ENCODE measurements around the gene BAD. TPM values are rescaled to one million over a fixed set of nuclear protein-coding genes. Genes with fewer than 3 reads are reported as not detected.

BAD gene
- total RNA-seq, 4 donors from 2014 or later: 93.9 to 154 (median 139) TPM

DNA sequence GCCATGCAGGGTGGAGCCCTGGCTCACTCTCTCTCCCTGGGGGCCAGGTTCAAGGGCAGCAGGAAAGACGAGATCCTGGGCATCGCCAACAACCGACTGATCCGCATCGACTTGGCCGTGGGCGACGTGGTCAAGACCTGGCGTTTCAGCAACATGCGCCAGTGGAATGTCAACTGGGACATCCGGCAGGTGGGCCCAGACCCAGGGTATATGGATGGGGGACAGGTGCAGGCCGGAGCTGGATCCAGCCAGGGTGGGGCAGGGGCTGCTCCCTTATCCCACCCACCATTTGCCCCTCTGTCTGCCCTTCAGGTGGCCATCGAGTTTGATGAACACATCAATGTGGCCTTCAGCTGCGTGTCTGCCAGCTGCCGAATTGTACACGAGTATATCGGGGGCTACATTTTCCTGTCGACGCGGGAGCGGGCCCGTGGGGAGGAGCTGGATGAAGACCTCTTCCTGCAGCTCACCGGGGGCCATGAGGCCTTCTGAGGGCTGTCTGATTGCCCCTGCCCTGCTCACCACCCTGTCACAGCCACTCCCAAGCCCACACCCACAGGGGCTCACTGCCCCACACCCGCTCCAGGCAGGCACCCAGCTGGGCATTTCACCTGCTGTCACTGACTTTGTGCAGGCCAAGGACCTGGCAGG is 61.3 kb downstream of the BAD start:
- DNase-seq: no peak
- 85% methylated on average over 21 of the region's 24 CpGs; no CpG with 5 or more reads in 1 of the 2 donors for WGBS, 2 donors (ENCODE audit: low coverage in 1 of 2)
- Histone ChIP-seq H3K27ac (no peak overlapping the region), H3K4me3 (no peak overlapping the region), H3K9me3 (no peaks in the 10 kb centered on the region), H3K4me1 (peaks cover 18 to 24% (median 22%) of the 10 kb centered on the region in 4 donors), H3K27me3 (no peaks in the 10 kb centered on the region), H3K36me3 (no peaks in the 10 kb centered on the region)
- in situ Hi-C loops (cut with MboI; ENCODE audit: low pct_ligation_motif_present in 1 of 4, low pct_unique_long_range_greater_than_20kb in 1 of 4, low sequenced_read_pairs in 3 of 4) (no loop called here), intact Hi-C loops (cut with DNase I; ENCODE audit: low total_unique reads) (no loop called here)
- TF ChIP-seq, protein P1, sequence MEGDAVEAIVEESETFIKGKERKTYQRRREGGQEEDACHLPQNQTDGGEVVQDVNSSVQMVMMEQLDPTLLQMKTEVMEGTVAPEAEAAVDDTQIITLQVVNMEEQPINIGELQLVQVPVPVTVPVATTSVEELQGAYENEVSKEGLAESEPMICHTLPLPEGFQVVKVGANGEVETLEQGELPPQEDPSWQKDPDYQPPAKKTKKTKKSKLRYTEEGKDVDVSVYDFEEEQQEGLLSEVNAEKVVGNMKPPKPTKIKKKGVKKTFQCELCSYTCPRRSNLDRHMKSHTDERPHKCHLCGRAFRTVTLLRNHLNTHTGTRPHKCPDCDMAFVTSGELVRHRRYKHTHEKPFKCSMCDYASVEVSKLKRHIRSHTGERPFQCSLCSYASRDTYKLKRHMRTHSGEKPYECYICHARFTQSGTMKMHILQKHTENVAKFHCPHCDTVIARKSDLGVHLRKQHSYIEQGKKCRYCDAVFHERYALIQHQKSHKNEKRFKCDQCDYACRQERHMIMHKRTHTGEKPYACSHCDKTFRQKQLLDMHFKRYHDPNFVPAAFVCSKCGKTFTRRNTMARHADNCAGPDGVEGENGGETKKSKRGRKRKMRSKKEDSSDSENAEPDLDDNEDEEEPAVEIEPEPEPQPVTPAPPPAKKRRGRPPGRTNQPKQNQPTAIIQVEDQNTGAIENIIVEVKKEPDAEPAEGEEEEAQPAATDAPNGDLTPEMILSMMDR (IDR thresholded peaks at IDR 0.05): no peak
- TF ChIP-seq POLR2A (IDR thresholded peaks at IDR 0.05): no peak
- no peak for TF ChIP-seq EP300 (IDR thresholded peaks at IDR 0.05; ENCODE audit: low read depth)
- no peak for TF ChIP-seq POLR2AphosphoS5 (IDR thresholded peaks at IDR 0.05)

DNA sequence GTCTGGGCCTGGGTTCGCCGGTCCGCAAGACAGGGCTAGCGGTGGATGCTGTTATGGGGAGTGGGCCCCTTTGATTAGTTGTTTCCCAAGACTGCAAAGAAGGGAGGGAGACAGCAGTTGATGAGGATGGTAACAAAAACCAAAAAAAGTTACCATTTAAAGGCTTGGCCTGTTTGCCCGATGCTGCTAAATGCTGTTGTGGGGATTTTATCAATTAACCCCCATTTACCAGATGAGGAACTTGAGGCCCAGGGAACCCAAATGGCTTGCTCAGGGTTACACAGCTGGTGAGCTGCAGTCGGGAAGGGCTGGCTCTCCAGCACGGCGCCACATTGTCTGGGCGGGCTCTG is 61.8 kb downstream of the BAD start:
- TF ChIP-seq POLR2AphosphoS5 (IDR thresholded peaks at IDR 0.05) (no peak), EP300 (IDR thresholded peaks at IDR 0.05; ENCODE audit: low read depth) (no peak), POLR2A (IDR thresholded peaks at IDR 0.05) (no peak)
- TF ChIP-seq, protein P1 (IDR thresholded peaks at IDR 0.05): no peak
- 76 to 88% methylated on average over 5 to 9 of the region's 9 CpGs for WGBS, 2 donors (ENCODE audit: low coverage in 1 of 2)
- no peaks in the 10 kb centered on the region for H3K9me3 ChIP-seq
- no peaks in the 10 kb centered on the region for H3K27me3 ChIP-seq
- in situ Hi-C loops (cut with MboI; ENCODE audit: low pct_ligation_motif_present in 1 of 4, low pct_unique_long_range_greater_than_20kb in 1 of 4, low sequenced_read_pairs in 3 of 4) (no loop called here), intact Hi-C loops (cut with DNase I; ENCODE audit: low total_unique reads) (no loop called here)
- no peak overlapping the region for H3K4me3 ChIP-seq
- H3K27ac ChIP-seq: no peak overlapping the region
- no peaks in the 10 kb centered on the region for H3K36me3 ChIP-seq
- no peak for DNase-seq
- peaks cover 14 to 21% (median 19%) of the 10 kb centered on the region in 4 donors for H3K4me1 ChIP-seq

DNA sequence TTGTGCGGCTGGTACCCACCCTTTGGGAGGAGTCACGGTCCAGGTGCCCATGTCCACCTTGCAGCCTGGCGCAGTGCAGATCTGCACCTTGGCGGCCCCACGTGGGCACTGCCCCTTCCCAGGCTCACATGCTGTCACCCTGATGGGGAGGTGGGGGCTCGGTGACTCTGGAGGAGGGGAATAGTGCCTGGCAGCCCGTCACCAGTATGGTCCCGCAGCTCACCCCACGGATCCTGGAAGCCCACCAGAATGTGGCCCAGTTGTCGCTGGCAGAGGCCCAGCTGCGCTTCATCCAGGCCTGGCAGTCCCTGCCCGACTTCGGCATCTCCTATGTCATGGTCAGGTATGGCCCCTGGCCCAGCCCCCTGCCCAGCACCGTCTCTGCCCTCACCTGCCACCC is 63.7 kb downstream of the BAD start:
- intact Hi-C loops (cut with DNase I; ENCODE audit: low total_unique reads): no loop called here
- in situ Hi-C loops (cut with MboI; ENCODE audit: low pct_ligation_motif_present in 1 of 4, low pct_unique_long_range_greater_than_20kb in 1 of 4, low sequenced_read_pairs in 3 of 4): no loop called here
- no peak overlapping the region for H3K4me3 ChIP-seq

GRCh38 chr11:64220271-64220670 is 64.2 kb downstream of the BAD start:
- Histone ChIP-seq H3K36me3 (peaks cover 0 to 3% (median 0%) of the 10 kb centered on the region in 4 donors), H3K4me3 (no peak overlapping the region), H3K4me1 (peaks cover 5 to 8% (median 6%) of the 10 kb centered on the region in 4 donors), H3K9me3 (no peaks in the 10 kb centered on the region), H3K27me3 (no peaks in the 10 kb centered on the region), H3K27ac (no peak overlapping the region)
- no peak for DNase-seq
- intact Hi-C loops (cut with DNase I; ENCODE audit: low total_unique reads): no loop called here
- in situ Hi-C loops (cut with MboI; ENCODE audit: low pct_ligation_motif_present in 1 of 4, low pct_unique_long_range_greater_than_20kb in 1 of 4, low sequenced_read_pairs in 3 of 4): no loop called here
- WGBS, 2 donors (ENCODE audit: low coverage in 1 of 2): 95% methylated on average over 13 of the region's 17 CpGs; no CpG with 5 or more reads in 1 of the 2 donors
- TF ChIP-seq EP300 (IDR thresholded peaks at IDR 0.05; ENCODE audit: low read depth) (no peak), POLR2AphosphoS5 (IDR thresholded peaks at IDR 0.05) (no peak), POLR2A (IDR thresholded peaks at IDR 0.05) (no peak)
- TF ChIP-seq, protein P1 (IDR thresholded peaks at IDR 0.05): no peak

More for the DNA sequence above, 63.7 kb downstream of the BAD start:
- Histone ChIP-seq H3K36me3 (no peaks in the 10 kb centered on the region), H3K9me3 (no peaks in the 10 kb centered on the region), H3K27ac (no peak overlapping the region), H3K4me1 (peaks cover 8 to 11% (median 10%) of the 10 kb centered on the region in 4 donors), H3K27me3 (no peaks in the 10 kb centered on the region)
- WGBS, 2 donors (ENCODE audit: low coverage in 1 of 2): 82% methylated on average over 5 of the region's 14 CpGs; no CpG with 5 or more reads in 1 of the 2 donors
- no peak for TF ChIP-seq POLR2AphosphoS5 (IDR thresholded peaks at IDR 0.05)
- no peak for TF ChIP-seq EP300 (IDR thresholded peaks at IDR 0.05; ENCODE audit: low read depth)
- TF ChIP-seq, protein P1 (IDR thresholded peaks at IDR 0.05): no peak
- TF ChIP-seq POLR2A (IDR thresholded peaks at IDR 0.05): no peak
- no peak for DNase-seq

Small RNAs within 50 kb of the gene (small RNA-seq; reads per million reads assigned to genes)
- gene RF00019: 0 reads per million in 4 donors

Other genes starting within 250 kb of the BAD start
- gene FLRT1, start 248.7 kb downstream of the BAD start, total RNA-seq: 1 to 10 TPM in 2 of 4 donors, under 1 TPM in 2; 0.32 to 1.4 (median 0.90) TPM
- 10 to 100 TPM; 42.9 to 50.7 (median 50.1) TPM for gene MACROD1, start 118.6 kb downstream of the BAD start, total RNA-seq
- 100 to 1,000 TPM in 1 of 4 donors, 10 to 100 TPM in 3; 45.3 to 181 (median 65.9) TPM for gene STIP1, start 98.5 kb downstream of the BAD start, total RNA-seq
- gene FERMT3, start 77.9 kb downstream of the BAD start, total RNA-seq: 10 to 100 TPM; 14.6 to 63.3 (median 28.6) TPM
- gene TRPT1, start 58.5 kb downstream of the BAD start, total RNA-seq: 100 to 1,000 TPM in 2 of 4 donors, 10 to 100 TPM in 2; 82.4 to 113 (median 99.1) TPM
- gene NUDT22, start 58.4 kb downstream of the BAD start, total RNA-seq: 100 to 1,000 TPM in 3 of 4 donors, 10 to 100 TPM in 1; 84.0 to 215 (median 127) TPM
- 100 to 1,000 TPM in 1 of 4 donors, 10 to 100 TPM in 3; 52.6 to 214 (median 76.0) TPM for gene DNAJC4, start 54.1 kb downstream of the BAD start, total RNA-seq
- gene VEGFB, start 50.1 kb downstream of the BAD start, total RNA-seq: 10 to 100 TPM; 34.0 to 84.9 (median 36.8) TPM
- gene FKBP2, start 43.6 kb downstream of the BAD start, total RNA-seq: 100 to 1,000 TPM in 2 of 4 donors, 10 to 100 TPM in 2; 63.6 to 203 (median 102) TPM
- gene PPP1R14B, start 37.7 kb downstream of the BAD start, total RNA-seq: 10 to 100 TPM; 62.8 to 80.4 (median 73.2) TPM
- gene PLCB3, start 33.1 kb downstream of the BAD start, total RNA-seq: 100 to 1,000 TPM in 2 of 4 donors, 10 to 100 TPM in 2; 64.5 to 115 (median 91.2) TPM
- gene GPR137, start 1.2 kb upstream of the BAD start, total RNA-seq: 10 to 100 TPM in 3 of 4 donors, 1 to 10 TPM in 1; 6.4 to 35.2 (median 27.4) TPM
- under 1 TPM in 1 of 4 donors, not detected in 3; 0.27 TPM for gene KCNK4, start 6.6 kb upstream of the BAD start, total RNA-seq
- gene CATSPERZ, start 15.7 kb upstream of the BAD start, total RNA-seq: 10 to 100 TPM in 1 of 4 donors, not detected in 3; 20.9 TPM
- 100 to 1,000 TPM; 142 to 272 (median 221) TPM for gene ESRRA, start 20.9 kb upstream of the BAD start, total RNA-seq
- gene TRMT112, start 32.9 kb upstream of the BAD start, total RNA-seq: 10 to 100 TPM; 59.1 to 99.9 (median 82.7) TPM
- gene PRDX5, start 33.5 kb upstream of the BAD start, total RNA-seq: 100 to 1,000 TPM; 152 to 381 (median 265) TPM
- 100 to 1,000 TPM in 1 of 4 donors, 10 to 100 TPM in 3; 24.8 to 203 (median 47.1) TPM for gene CCDC88B, start 55.5 kb upstream of the BAD start, total RNA-seq
- gene RPS6KA4, start 74.5 kb upstream of the BAD start, total RNA-seq: 10 to 100 TPM; 14.5 to 86.0 (median 34.5) TPM

All from transverse colon (tissue), 4 donors.